ENCODE results near the gene PISD.
"Not testable (repeated sequence)": the region's sequence is repeated elsewhere in the genome, so short reads cannot be mapped to it uniquely, and the experiment has no call there.

Gene PISD

GRCh38 chr22:31661851-31662667 is at the start of gene PISD:
TSS of gene PISD (minus strand) at chr22:31662215. CDS start at chr22:31662208, 7 bp downstream.
- peak; percentile 89 to 94 (median 89) for DNase-seq (ENCODE audit: low read depth in 3 of 3, low spot score in 1 of 3)

- not testable (repeated sequence) for DNase-seq (ENCODE audit: low read depth in 3 of 3, low spot score in 1 of 3)
Observed at GRCh38 chr22:31711226-31711625, 49.2 kb upstream of the PISD start.

- no peak for DNase-seq (ENCODE audit: low read depth in 3 of 3, low spot score in 1 of 3)
Observed at GRCh38 chr22:31707519-31707918, 45.5 kb upstream of the PISD start.

- no peak for DNase-seq (ENCODE audit: low read depth in 3 of 3, low spot score in 1 of 3)
Observed at GRCh38 chr22:31695423-31695822, 33.4 kb upstream of the PISD start.

GRCh38 chr22:31694046-31694445 is 32.0 kb upstream of the PISD start:
- DNase-seq (ENCODE audit: low read depth in 3 of 3, low spot score in 1 of 3), result not testable (repeated sequence)

GRCh38 chr22:31692186-31692886 is 30.3 kb upstream of the PISD start:
- no peak for DNase-seq (ENCODE audit: low read depth in 3 of 3, low spot score in 1 of 3)

GRCh38 chr22:31691408-31691807 is 29.4 kb upstream of the PISD start:
- no peak for DNase-seq (ENCODE audit: low read depth in 3 of 3, low spot score in 1 of 3)

- no peak for DNase-seq (ENCODE audit: low read depth in 3 of 3, low spot score in 1 of 3)
Observed at GRCh38 chr22:31683181-31684105, 21.4 kb upstream of the PISD start.

- DNase-seq (ENCODE audit: low read depth in 3 of 3, low spot score in 1 of 3), result no peak
Observed at GRCh38 chr22:31682751-31683150, 20.7 kb upstream of the PISD start.

GRCh38 chr22:31681349-31682345 is 19.6 kb upstream of the PISD start:
- no peak for DNase-seq (ENCODE audit: low read depth in 3 of 3, low spot score in 1 of 3)

- no peak for DNase-seq (ENCODE audit: low read depth in 3 of 3, low spot score in 1 of 3)
Observed at GRCh38 chr22:31680861-31681341, 18.9 kb upstream of the PISD start.

- no peak for DNase-seq (ENCODE audit: low read depth in 3 of 3, low spot score in 1 of 3)
Observed at GRCh38 chr22:31678748-31679147, 16.7 kb upstream of the PISD start.

- DNase-seq (ENCODE audit: low read depth in 3 of 3, low spot score in 1 of 3), result peak; percentile 80 to 82 (median 80)
Observed at GRCh38 chr22:31676700-31677099, 14.7 kb upstream of the PISD start.

GRCh38 chr22:31674219-31674618 is 12.2 kb upstream of the PISD start:
- DNase-seq (ENCODE audit: low read depth in 3 of 3, low spot score in 1 of 3), result not testable (repeated sequence)

GRCh38 chr22:31668849-31669248 is 6.8 kb upstream of the PISD start:
- not testable (repeated sequence) for DNase-seq (ENCODE audit: low read depth in 3 of 3, low spot score in 1 of 3)

GRCh38 chr22:31662668-31663037 is 638 bp upstream of the PISD start:
- DNase-seq (ENCODE audit: low read depth in 3 of 3, low spot score in 1 of 3), result no peak

GRCh38 chr22:31660860-31661341 is 1.1 kb downstream of the PISD start:
- not testable (repeated sequence) for DNase-seq (ENCODE audit: low read depth in 3 of 3, low spot score in 1 of 3)

- no peak for DNase-seq (ENCODE audit: low read depth in 3 of 3, low spot score in 1 of 3)
Observed at GRCh38 chr22:31659246-31659645, 2.8 kb downstream of the PISD start.

GRCh38 chr22:31654408-31654807 is 7.6 kb downstream of the PISD start:
- DNase-seq (ENCODE audit: low read depth in 3 of 3, low spot score in 1 of 3), result no peak

- DNase-seq (ENCODE audit: low read depth in 3 of 3, low spot score in 1 of 3), result no peak
Observed at GRCh38 chr22:31653944-31654343, 8.1 kb downstream of the PISD start.

Measured in stimulated activated CD4-positive, alpha-beta T cell treated with anti-CD3 and anti-CD28 coated beads, TNF-alpha, amount 100 ng/mL, for 1 hour (primary cell).